Lung (tissue), 12 donors: Measurements from ENCODE around the gene LRRC56. TPM values are rescaled to one million over a fixed set of nuclear protein-coding genes. Genes with fewer than 3 reads are reported as not detected.

ENCODE experiments used
- ATAC-seq: fragments of 200-7000 bp; cut with Tn5 transposase; one replicate; pipeline ENCODE4 v1.9.1; 2020; ENCODE audit warnings: moderate number of reproducible peaks; ENCODE audit not compliant: insufficient read depth, low FRiP score
- DNase-seq, 3 donors: peaks; one replicate each; pipeline ENCODE4 v3.0.0-alpha.2; 2013 to 2017
- H3K27ac ChIP-seq, 2 donors: one replicate each; pipeline ENCODE4 v1.5.1; 2013; ENCODE audit warnings: mild to moderate bottlenecking in 2 of 2, moderate library complexity in 2 of 2, control low read depth in 1 of 2, inconsistent platforms in 1 of 2, low read depth in 1 of 2, low read length in 1 of 2
- H3K27me3 ChIP-seq, 3 donors: one replicate each; pipeline ENCODE4 v1.5.1; 2013; ENCODE audit warnings: low read length in 2 of 3; ENCODE audit not compliant: control insufficient read depth in 3 of 3, insufficient read depth in 3 of 3
- H3K36me3 ChIP-seq, 4 donors: one replicate each; pipeline ENCODE4 v1.5.1; 2013; ENCODE audit warnings: low read length in 4 of 4, mild to moderate bottlenecking in 1 of 4, moderate library complexity in 1 of 4; ENCODE audit not compliant: control insufficient read depth in 4 of 4, insufficient read depth in 4 of 4
- H3K4me1 ChIP-seq, 5 donors: one replicate each; pipeline ENCODE4 v1.5.1; 2013; ENCODE audit warnings: low read length in 5 of 5, mild to moderate bottlenecking in 2 of 5, moderate library complexity in 1 of 5; ENCODE audit not compliant: control insufficient read depth in 5 of 5, insufficient read depth in 5 of 5
- H3K4me3 ChIP-seq: one replicate; pipeline ENCODE4 v1.5.1; 2013; ENCODE audit warnings: mild to moderate bottlenecking, control low read depth, moderate library complexity
- H3K9ac ChIP-seq, 2 donors: one replicate each; pipeline ENCODE4 v1.5.1; 2013; ENCODE audit warnings: low read length in 2 of 2, control low read depth in 1 of 2; ENCODE audit not compliant: insufficient read depth in 1 of 2
- H3K9me3 ChIP-seq, 4 donors: one replicate each; pipeline ENCODE4 v1.5.1; 2013; ENCODE audit warnings: low read length in 3 of 4, mild to moderate bottlenecking in 1 of 4, moderate library complexity in 1 of 4; ENCODE audit not compliant: control insufficient read depth in 4 of 4, insufficient read depth in 3 of 4
- whole genome bisulfite sequencing, 2 donors: extraction: QIAGEN DNeasy Blood & Tissue Kit; methylation state at CpG; one replicate each; pipeline ENCODE4 v1.1.7; 2013; 5-methylcytosine and 5-hydroxymethylcytosine counted together
- polyA plus RNA-seq, 2 donors: library from polyadenylated mRNA; stranded (reverse); fragments of 200-250 nt; gene quantifications; one replicate each; pipeline ENCODE4 v1.2.1, GENCODE V29; 2013
- total RNA-seq, 2 donors: library from RNA; depleted of rRNA in 1 of 2; stranded (reverse); fragments of >200 nt in 1 of 2; gene quantifications; one replicate each; pipeline ENCODE4 v1.2.1, GENCODE V29; 2014 to 2021
- TF ChIP-seq, protein P1 (sequence below): IDR thresholded peaks from 2 replicates; pipeline ENCODE4 v1.5.1; 2012; ENCODE audit warnings: mild to moderate bottlenecking; ENCODE audit errors: control extremely low read depth, extremely low read depth
- donor health status: control.
- donor health status: control.
- donor health status: Bipolar disorder and iron deficiency.
- donor health status: healthy.
- donor health status: DM: yes; HTN: yes; CAD: no.

The LRRC56 gene
- total and polyA plus RNA-seq, 4 donors = 3.4 to 11.7 (median 4.7) TPM

DNA sequence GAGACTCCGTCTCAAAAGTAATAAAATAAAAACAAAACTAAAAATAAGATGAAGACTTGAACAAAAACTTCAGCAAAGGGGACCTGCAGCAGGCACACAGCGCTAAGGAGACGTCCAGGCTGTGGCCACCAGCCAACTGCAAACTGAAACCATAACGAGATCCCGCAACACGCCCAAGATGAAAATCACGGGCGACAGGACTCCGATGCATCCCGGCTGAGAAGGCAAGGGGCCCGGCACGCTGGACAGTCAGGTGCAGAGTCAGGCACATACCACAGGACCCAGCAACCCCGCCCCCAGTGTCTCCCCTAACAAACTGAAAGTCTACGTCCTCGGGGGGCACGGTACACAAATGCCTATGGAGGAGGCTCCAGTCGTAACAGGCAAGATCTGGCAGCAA is 11.1 kb upstream of the LRRC56 start:
- ATAC-seq (no peak), DNase-seq (no peak)
- WGBS, 2 donors = 84 to 88% methylated on average over 17 of the region's 17 CpGs
- H3K9me3 ChIP-seq = no peaks in the 10 kb centered on the region
- H3K27ac ChIP-seq = no peak overlapping the region
- no peak overlapping the region for H3K9ac ChIP-seq
- H3K4me3 ChIP-seq = no peak overlapping the region
- peaks cover 0 to 7% (median 0%) of the 10 kb centered on the region in 5 donors for H3K4me1 ChIP-seq
- TF ChIP-seq, protein P1, sequence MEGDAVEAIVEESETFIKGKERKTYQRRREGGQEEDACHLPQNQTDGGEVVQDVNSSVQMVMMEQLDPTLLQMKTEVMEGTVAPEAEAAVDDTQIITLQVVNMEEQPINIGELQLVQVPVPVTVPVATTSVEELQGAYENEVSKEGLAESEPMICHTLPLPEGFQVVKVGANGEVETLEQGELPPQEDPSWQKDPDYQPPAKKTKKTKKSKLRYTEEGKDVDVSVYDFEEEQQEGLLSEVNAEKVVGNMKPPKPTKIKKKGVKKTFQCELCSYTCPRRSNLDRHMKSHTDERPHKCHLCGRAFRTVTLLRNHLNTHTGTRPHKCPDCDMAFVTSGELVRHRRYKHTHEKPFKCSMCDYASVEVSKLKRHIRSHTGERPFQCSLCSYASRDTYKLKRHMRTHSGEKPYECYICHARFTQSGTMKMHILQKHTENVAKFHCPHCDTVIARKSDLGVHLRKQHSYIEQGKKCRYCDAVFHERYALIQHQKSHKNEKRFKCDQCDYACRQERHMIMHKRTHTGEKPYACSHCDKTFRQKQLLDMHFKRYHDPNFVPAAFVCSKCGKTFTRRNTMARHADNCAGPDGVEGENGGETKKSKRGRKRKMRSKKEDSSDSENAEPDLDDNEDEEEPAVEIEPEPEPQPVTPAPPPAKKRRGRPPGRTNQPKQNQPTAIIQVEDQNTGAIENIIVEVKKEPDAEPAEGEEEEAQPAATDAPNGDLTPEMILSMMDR = no peak
- H3K36me3 ChIP-seq = peaks cover 0 to 6% (median 0%) of the 10 kb centered on the region in 4 donors
- H3K27me3 ChIP-seq = no peaks in the 10 kb centered on the region

GRCh38 chr11:528166-528814 is 9.0 kb upstream of the LRRC56 start:
- peaks cover 0 to 26% (median under 1%) of the 10 kb centered on the region in 4 donors for H3K36me3 ChIP-seq
- no peaks in the 10 kb centered on the region for H3K9me3 ChIP-seq
- TF ChIP-seq, protein P1 = no peak
- no peak overlapping the region for H3K4me3 ChIP-seq
- ATAC-seq = no peak
- H3K27me3 ChIP-seq = no peaks in the 10 kb centered on the region
- no peak for DNase-seq
- no peak overlapping the region for H3K9ac ChIP-seq
- 85 to 90% methylated on average over 30 of the region's 30 CpGs for WGBS, 2 donors
- no peak overlapping the region for H3K27ac ChIP-seq
- H3K4me1 ChIP-seq = peaks cover 0 to 7% (median 0%) of the 10 kb centered on the region in 5 donors

DNA sequence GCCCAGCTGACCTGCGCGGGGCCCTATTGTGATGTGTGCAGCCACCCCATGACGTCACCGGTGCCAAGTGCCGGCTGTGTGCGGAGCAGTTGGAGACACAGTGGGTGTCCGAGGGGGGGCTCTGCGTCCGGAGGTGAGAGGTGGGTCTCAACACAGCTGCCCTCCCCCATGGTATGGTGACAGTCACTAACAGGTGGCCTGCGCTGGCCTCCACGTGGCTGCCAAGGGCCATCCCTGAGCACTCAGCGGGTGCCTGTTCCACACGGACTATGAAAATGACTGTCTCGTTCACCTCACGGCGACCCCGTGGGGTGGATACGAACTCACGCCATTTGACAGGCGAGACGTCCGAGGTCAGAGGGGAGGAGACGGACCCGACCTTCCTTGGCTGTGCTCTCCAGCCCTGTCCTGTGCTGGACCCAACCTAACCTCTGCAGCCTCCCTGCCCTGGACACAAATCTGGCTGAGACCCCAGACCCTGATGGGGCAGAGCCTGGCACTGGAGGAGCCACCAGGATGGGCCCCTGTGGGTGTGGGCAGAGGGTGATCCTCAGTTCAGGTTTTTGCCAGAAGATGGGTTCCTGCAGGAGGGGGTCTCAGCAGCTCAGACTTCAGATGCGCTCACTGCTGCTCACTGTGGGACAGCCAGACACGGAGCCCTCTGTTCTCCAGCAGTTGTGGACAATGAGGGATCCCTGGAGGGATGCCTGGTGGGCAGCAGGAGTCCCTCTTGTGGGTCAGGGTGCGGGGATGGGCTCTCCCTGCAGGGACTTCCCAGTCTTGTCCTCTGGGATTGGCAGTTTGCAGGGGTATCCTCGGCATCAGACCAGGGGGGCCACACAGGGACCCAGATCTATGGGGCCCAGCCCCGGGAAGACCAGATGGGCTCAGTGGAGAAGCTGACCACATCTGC is 8.3 kb upstream of the LRRC56 start:
- Histone ChIP-seq H3K9me3 (no peaks in the 10 kb centered on the region), H3K9ac (no peak overlapping the region), H3K27me3 (no peaks in the 10 kb centered on the region), H3K4me1 (peaks cover 0 to 7% (median 2%) of the 10 kb centered on the region in 5 donors), H3K4me3 (no peak overlapping the region), H3K36me3 (peaks cover 0 to 30% (median 3%) of the 10 kb centered on the region in 4 donors), H3K27ac (peak overlapping the region in 1 of 2 donors; percentile 8)
- TF ChIP-seq, protein P1 = no peak
- DNase-seq (no peak), ATAC-seq (no peak)
- WGBS, 2 donors = 81 to 88% methylated on average over 29 of the region's 29 CpGs
